NCI-H446 (cell line): ENCODE data around the gene HELZ.
A peak's percentile ranks its signal among the peaks of the same experiment; 100 is the strongest.
"Not testable (repeated sequence)": the region's sequence is repeated elsewhere in the genome, so short reads cannot be mapped to it uniquely, and the experiment has no call there.

ENCODE experiments used
- DNase-seq, 2 experiments: peaks; one replicate each; lab custom pipeline; 2025; lab: John Stamatoyannopoulos, UW

HELZ gene

GRCh38 chr17:67139784-67140665, 105.0 kb downstream of the HELZ start:
- no peak for DNase-seq

- DNase-seq = no peak
Measured at GRCh38 chr17:67139289-67139688, 105.7 kb downstream of the HELZ start.

GRCh38 chr17:67138392-67138791, 106.6 kb downstream of the HELZ start:
- no peak for DNase-seq

DNA sequence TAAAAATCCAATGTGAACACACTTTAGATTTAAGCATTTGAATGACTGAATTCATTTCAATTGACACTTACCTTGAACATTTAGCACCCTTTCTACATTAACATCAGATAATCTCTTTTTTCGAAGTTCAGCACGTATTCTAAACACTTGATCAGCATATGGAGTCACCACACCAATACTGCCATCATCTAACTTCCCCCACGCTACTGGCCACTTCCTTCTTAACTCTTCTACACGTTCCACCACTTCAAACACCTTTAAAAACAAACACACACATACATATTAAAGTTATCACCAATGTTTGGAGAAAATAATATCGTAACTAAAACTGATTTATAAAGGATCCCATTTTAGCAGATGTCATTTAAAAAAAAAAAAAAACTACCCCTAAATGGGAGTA, 107.1 kb downstream of the HELZ start:
- DNase-seq = no peak

DNA sequence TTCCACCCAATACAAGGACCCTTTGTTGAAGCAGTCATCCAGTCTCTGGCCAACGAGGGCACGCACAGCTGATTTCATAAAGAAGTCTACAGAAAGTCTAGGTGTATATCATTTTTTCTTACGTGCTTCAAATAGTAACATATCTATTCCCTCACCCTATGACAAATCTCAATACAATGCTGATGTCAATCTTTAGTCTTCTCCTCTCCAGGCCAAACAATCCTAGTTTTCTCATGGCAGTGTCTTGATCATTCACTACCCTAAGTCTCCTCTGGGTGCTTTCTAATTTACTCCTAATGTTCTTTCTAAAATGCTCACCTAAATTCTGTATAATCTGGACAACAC, 108.0 kb downstream of the HELZ start:
- no peak for DNase-seq

GRCh38 chr17:67136191-67137025, 108.6 kb downstream of the HELZ start:
- no peak for DNase-seq

GRCh38 chr17:67133161-67133560, 111.8 kb downstream of the HELZ start:
- DNase-seq = no peak

DNA sequence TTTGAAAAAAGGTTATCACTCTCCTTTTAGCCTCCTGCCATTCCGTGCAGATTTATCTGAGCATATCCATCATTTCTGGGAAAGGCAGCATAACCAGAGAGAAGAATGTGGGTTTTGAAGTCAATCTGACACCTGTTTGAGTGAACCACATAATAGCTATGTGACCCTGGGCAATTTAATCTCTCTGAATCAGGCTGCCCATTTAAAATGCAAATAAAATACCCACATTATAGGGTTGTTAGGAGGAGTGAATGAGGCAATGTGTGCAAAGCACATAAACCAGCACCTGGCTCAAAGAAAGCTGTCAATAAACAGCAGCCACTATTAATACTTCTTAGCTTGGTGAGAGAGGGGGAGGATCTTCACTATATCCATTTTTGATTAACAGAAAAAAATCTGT, 112.6 kb downstream of the HELZ start:
- DNase-seq = no peak

- DNase-seq = no peak
Measured at GRCh38 chr17:67130768-67131167, 114.2 kb downstream of the HELZ start.

DNA sequence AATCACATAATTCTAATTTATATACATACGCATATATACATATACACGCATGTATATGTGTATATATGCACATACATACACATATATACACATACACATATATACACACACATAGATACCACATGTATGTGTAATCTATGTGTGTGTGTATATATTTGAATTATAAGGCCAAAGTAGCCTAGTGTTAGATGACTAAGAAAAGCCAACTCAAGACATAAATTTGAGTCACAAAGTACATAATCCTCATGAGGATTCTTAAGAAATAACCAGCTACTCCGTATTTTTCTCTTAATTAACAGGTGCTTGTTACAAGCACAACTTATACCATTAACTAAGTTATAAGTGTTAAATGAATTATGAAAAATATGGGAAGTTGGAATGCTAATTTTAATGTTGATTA, 115.7 kb downstream of the HELZ start:
- DNase-seq = no peak

- DNase-seq = no peak
Measured at GRCh38 chr17:67128700-67129099, 116.3 kb downstream of the HELZ start.

DNA sequence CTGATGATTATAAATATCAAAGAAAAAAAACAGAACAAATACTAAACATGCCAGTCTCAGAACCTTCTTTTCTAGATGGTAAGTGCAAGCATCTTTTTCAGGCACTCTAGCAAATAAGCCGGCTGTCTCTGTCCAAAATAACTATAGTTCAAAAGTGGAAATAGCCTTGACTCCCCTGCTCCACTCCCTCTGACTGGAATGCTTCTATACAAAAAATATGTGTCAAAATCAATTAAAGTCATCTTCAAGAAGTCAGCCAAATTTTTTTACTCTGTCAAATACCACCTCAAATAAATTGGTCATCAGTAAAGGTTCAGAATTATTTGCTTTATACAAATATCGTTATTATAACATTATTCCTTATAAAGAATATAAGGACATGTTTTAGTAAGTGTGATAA, 117.1 kb downstream of the HELZ start:
- DNase-seq = no peak

GRCh38 chr17:67126983-67127382, 118.0 kb downstream of the HELZ start:
- DNase-seq = no peak

DNA sequence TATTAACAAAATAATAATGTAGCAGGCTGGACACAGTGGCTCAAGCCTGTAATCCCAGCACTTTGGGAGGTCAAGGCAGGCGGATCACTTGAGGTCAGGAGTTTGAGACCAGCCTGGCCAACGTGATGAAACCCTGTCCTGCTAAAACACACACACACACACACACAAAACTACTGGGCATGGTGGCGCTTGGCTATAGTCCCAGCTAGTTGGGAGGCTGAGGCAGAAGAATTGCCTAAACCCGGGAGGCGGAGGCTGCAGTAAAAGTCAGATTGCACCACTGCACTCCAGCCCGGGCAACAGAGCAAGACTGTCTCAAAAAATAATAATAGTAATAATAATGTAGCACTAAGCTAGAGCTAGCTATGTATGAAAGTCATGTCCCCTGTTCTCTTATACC, 118.5 kb downstream of the HELZ start:
- DNase-seq = not testable (repeated sequence)

DNA sequence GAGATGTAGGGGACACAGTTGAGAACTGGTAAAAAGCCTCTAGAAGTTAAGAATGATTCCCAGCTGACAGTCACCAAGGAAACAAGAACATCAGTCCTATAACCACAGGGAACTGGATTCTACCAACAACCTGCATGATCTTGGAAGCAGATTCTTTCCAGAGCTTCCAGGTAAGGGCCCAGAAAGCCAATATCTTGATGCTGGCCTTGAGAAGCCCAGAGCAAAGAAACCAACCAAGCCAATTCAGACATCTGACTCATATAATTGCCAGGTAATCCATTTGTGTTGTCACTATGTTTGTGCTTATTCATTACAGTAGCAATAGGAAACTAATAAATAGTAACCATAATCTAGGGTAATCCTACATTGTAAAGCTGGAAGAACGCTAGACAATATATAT, 119.1 kb downstream of the HELZ start:
- DNase-seq = no peak

GRCh38 chr17:67125417-67125816, 119.6 kb downstream of the HELZ start:
- no peak for DNase-seq

DNA sequence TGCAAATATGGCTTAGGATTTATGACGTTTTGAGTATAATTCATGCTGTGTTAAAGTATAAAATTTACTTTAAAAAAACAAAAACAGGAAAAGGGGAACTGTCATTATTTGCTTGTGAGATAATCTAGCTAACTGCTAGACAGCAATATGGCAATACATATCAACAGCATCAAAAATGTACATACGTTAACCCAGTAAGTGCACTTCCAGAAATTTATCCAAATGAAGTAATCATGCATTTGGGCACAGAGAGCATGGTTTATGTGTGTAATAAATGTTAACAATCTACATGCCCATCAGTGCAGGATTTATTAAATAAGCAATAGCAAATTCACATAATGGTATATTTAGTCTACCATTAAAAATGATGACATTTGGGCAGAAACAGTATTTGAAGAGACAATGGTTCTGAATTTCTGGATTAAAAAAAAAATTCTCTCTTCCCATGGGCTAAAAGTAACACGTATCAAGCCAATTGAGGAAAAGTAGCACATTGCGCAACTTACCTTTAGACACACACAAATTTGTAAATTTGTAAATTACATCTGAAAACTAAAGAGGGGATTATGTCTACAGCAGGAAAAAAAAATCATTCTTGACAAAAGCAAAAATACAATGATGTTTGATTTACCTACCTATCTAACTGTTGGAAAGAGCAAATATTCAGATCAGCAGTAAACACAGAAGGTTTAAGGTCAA, 120.4 kb downstream of the HELZ start:
- no peak for DNase-seq

GRCh38 chr17:67123699-67124098, 121.3 kb downstream of the HELZ start:
- DNase-seq = no peak

DNA sequence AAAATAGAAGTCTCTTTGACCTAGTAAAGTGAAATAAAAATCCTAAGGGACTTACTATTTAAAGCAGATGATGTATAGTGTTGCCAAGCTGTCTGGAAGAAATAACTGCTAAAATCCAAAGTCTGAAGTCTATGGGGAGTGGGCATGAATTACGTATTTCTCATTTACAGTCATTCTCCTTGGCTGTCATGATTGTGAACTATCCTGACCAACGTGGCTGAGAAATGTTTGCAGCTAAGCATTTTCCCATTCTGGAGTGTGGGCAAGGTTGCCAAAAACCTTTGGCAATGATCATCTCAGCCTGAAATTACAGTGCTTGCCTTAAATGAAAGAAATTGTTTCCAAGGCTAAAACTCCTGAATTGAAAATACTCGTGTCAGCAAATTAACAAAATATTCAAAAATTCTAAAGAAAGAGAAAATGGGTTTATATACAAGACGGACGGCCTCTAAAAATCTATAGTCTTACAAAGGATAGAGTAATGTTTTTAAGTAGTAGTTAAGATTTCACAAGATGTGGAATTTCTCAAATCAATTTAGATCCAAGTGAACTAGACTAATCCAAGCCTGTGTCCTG, 123.6 kb downstream of the HELZ start:
- DNase-seq = peak; percentile 29 to 78

- DNase-seq = no peak
Measured at GRCh38 chr17:67119102-67119501, 125.9 kb downstream of the HELZ start.

- DNase-seq = no peak
Measured at GRCh38 chr17:67116045-67116575, 128.9 kb downstream of the HELZ start.

- DNase-seq = no peak
Measured at GRCh38 chr17:67115401-67115800, 129.6 kb downstream of the HELZ start.
